MM.1S (cell line): ENCODE results near the gene NEGR1.

Experiments
- DNase-seq: peaks from one replicate; pipeline ENCODE4 v3.0.0-alpha.2; 2015
- H2AFZ ChIP-seq: fragments of 300-600 bp; sonication (generic); 2 replicates; pipeline ENCODE4 v1.6.0; 2016; ENCODE audit warnings: antibody characterized with exemption, low read length
- H3F3A ChIP-seq: fragments of 300-600 bp; sonication (generic); 2 replicates; pipeline ENCODE4 v1.6.1; 2016; ENCODE audit warnings: mild to moderate bottlenecking, antibody characterized with exemption, low read length, moderate library complexity, mixed read lengths; ENCODE audit not compliant: insufficient read depth
- H3K27ac ChIP-seq: fragments of 300-600 bp; sonication (generic); 2 replicates; pipeline ENCODE4 v1.5.1; 2016; ENCODE audit warnings: mild to moderate bottlenecking, low read length
- H3K27me3 ChIP-seq: fragments of 300-600 bp; sonication (generic); replicated peaks from 2 replicates; pipeline ENCODE4 v1.6.0; 2016; ENCODE audit warnings: low read length; ENCODE audit not compliant: insufficient read depth
- H3K36me3 ChIP-seq: fragments of 300-600 bp; sonication (generic); replicated peaks from 2 replicates; pipeline ENCODE4 v1.6.1; 2016; ENCODE audit warnings: mild to moderate bottlenecking, low read length, mixed read lengths; ENCODE audit not compliant: insufficient read depth
- H3K4me1 ChIP-seq: fragments of 300-600 bp; sonication (generic); 2 replicates; pipeline ENCODE4 v1.6.1; 2016; ENCODE audit warnings: low read length, mixed read lengths
- H3K4me2 ChIP-seq: fragments of 300-600 bp; sonication (generic); 2 replicates; pipeline ENCODE4 v1.6.0; 2016; ENCODE audit warnings: low read depth, low read length
- H3K4me3 ChIP-seq: fragments of 300-600 bp; sonication (generic); 2 replicates; pipeline ENCODE4 v1.5.1; 2016; ENCODE audit warnings: low read length, mixed read lengths
- H3K79me2 ChIP-seq: fragments of 300-600 bp; sonication (generic); 2 replicates; pipeline ENCODE4 v1.6.1; 2016; ENCODE audit warnings: mixed run types, low read length, mixed read lengths
- H3K9ac ChIP-seq: fragments of 300-600 bp; sonication (generic); 2 replicates; pipeline ENCODE4 v1.6.1; 2016; ENCODE audit warnings: low read length, mixed read lengths
- H3K9me2 ChIP-seq: fragments of 300-600 bp; sonication (generic); replicated peaks from 2 replicates; pipeline ENCODE4 v1.6.1; 2016; ENCODE audit warnings: mild to moderate bottlenecking, low read length, mixed read lengths; ENCODE audit not compliant: insufficient read depth
- H3K9me3 ChIP-seq: fragments of 300-600 bp; sonication (generic); replicated peaks from 2 replicates; pipeline ENCODE4 v1.6.1; 2016; ENCODE audit warnings: mild to moderate bottlenecking, low read length, mixed read lengths; ENCODE audit not compliant: insufficient read depth
- H4K20me1 ChIP-seq: fragments of 300-600 bp; sonication (generic); 2 replicates; pipeline ENCODE4 v1.6.1; 2016; ENCODE audit warnings: mild to moderate bottlenecking, low read length, moderate library complexity, mixed read lengths; ENCODE audit not compliant: insufficient read depth
- EZH2 ChIP-seq: fragments of 300-600 bp; sonication (generic); optimal IDR thresholded peaks from 2 replicates; pipeline ENCODE3; 2017; ENCODE audit warnings: low read depth, mild to moderate bottlenecking, antibody characterized with exemption, low read length, mixed read lengths
- EZH2phosphoT487 ChIP-seq: fragments of 300-600 bp; sonication (generic); IDR thresholded peaks from 2 replicates; pipeline ENCODE4 v1.6.1; 2018; ENCODE audit warnings: antibody characterized with exemption, low read length
- TF ChIP-seq, protein P1 (sequence below): fragments of 300-600 bp; sonication (generic); IDR thresholded peaks from 2 replicates; pipeline ENCODE4 v1.5.1; 2016; ENCODE audit warnings: antibody characterized with exemption, low read length, mixed read lengths

Gene NEGR1

DNA sequence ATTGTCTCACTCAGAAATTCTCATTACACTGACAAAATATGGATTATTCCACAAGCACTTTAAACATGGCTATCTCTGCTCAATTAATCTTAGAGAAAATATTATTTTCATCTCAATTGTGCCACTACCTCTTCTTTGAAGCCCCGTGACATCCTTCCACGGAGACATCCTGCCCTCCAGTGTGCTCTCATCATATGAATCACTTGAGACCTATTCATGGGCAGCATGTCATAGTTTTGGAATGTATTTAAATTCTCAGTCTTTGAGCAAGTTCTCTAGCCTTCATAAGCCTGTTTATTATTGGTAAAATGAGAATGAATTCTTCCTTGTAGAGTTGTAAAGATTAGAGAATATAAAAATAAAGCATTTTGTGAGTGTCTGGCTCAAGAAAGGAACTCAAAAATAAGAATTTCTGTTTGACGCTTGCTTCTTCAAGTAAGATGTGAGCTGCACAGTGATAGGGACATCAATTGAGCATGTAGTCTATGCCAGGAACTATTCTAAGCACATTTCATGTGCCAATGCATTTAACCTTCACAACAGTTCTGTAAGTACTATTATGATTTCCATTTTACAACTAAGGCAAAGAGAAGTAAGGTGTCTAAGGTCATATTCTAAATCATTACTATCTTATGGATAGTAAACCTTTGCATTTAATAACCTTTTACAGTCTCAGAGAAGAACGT, 644.1 kb downstream of the NEGR1 start:
- peaks cover 7% of the 10 kb centered on the region for H3K4me1 ChIP-seq
- DNase-seq: no peak
- TF ChIP-seq EZH2 (no peak), EZH2phosphoT487 (no peak)
- TF ChIP-seq, protein P1, sequence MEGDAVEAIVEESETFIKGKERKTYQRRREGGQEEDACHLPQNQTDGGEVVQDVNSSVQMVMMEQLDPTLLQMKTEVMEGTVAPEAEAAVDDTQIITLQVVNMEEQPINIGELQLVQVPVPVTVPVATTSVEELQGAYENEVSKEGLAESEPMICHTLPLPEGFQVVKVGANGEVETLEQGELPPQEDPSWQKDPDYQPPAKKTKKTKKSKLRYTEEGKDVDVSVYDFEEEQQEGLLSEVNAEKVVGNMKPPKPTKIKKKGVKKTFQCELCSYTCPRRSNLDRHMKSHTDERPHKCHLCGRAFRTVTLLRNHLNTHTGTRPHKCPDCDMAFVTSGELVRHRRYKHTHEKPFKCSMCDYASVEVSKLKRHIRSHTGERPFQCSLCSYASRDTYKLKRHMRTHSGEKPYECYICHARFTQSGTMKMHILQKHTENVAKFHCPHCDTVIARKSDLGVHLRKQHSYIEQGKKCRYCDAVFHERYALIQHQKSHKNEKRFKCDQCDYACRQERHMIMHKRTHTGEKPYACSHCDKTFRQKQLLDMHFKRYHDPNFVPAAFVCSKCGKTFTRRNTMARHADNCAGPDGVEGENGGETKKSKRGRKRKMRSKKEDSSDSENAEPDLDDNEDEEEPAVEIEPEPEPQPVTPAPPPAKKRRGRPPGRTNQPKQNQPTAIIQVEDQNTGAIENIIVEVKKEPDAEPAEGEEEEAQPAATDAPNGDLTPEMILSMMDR: no peak
- H3K36me3 ChIP-seq: no peaks in the 10 kb centered on the region
- no peak overlapping the region for H2AFZ ChIP-seq
- H3K9me3 ChIP-seq: no peaks in the 10 kb centered on the region
- no peaks in the 10 kb centered on the region for H3F3A ChIP-seq
- no peak overlapping the region for H3K9ac ChIP-seq
- no peak overlapping the region for H3K4me3 ChIP-seq
- H3K79me2 ChIP-seq: no peaks in the 10 kb centered on the region
- no peak overlapping the region for H3K27ac ChIP-seq
- no peaks in the 10 kb centered on the region for H3K9me2 ChIP-seq
- H3K4me2 ChIP-seq: no peak overlapping the region
- H3K27me3 ChIP-seq: no peaks in the 10 kb centered on the region
- H4K20me1 ChIP-seq: no peaks in the 10 kb centered on the region

DNA sequence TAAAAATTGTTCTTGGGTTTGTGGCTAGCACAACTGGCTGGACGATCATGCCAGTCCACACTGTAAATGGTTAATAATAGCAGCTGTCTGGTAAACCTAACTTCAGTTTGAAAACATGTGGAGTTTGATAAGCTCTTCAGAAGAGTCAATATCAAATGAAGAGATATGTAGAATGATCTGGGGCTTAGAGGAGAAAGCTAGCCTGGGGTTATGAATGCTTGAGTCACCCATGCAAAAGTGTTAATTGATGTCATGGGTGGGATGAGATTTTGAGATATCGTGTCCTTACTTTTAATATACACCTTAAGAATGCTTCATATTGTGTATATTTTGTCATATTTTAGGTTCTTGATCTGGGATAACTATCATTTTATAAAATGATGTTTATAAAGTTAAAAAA, 646.8 kb downstream of the NEGR1 start:
- no peaks in the 10 kb centered on the region for H3F3A ChIP-seq
- no peak overlapping the region for H3K27ac ChIP-seq
- H3K4me3 ChIP-seq: no peak overlapping the region
- H3K4me2 ChIP-seq: no peak overlapping the region
- H3K4me1 ChIP-seq: peaks cover 4% of the 10 kb centered on the region; the same call in 1 of the 2 replicates
- H4K20me1 ChIP-seq: no peaks in the 10 kb centered on the region
- no peak for DNase-seq
- H3K9me3 ChIP-seq: no peaks in the 10 kb centered on the region
- H3K9me2 ChIP-seq: no peaks in the 10 kb centered on the region
- H3K79me2 ChIP-seq: no peaks in the 10 kb centered on the region
- H2AFZ ChIP-seq: no peak overlapping the region
- TF ChIP-seq EZH2 (no peak), EZH2phosphoT487 (no peak)
- TF ChIP-seq, protein P1: no peak
- H3K9ac ChIP-seq: no peak overlapping the region
- no peaks in the 10 kb centered on the region for H3K27me3 ChIP-seq
- H3K36me3 ChIP-seq: no peaks in the 10 kb centered on the region

DNA sequence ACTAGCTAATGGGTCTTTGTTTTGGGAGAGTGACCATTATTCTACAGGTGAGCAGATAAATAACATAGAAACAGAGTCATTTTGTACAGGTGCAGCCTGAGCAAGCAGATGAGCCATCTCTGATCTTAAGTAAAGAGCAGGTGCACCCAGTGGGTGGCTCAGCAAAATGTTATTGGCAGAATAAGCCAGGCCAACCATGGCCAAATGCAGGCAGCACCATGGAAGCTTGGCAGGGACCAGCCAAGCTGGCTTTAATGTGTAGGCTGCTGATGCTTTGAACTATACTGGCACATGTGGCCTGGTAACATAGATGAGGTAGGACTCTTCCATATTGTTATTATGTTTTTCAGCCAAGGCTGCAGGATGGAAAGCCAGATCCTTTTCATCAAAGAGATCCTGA, 648.2 kb downstream of the NEGR1 start:
- H3F3A ChIP-seq: no peaks in the 10 kb centered on the region
- no peaks in the 10 kb centered on the region for H4K20me1 ChIP-seq
- DNase-seq: no peak
- no peaks in the 10 kb centered on the region for H3K27me3 ChIP-seq
- H3K27ac ChIP-seq: no peak overlapping the region
- peaks cover 4% of the 10 kb centered on the region; the same call in 1 of the 2 replicates for H3K4me1 ChIP-seq
- H3K4me2 ChIP-seq: no peak overlapping the region
- H3K4me3 ChIP-seq: no peak overlapping the region
- TF ChIP-seq EZH2 (no peak), EZH2phosphoT487 (no peak)
- TF ChIP-seq, protein P1: no peak
- no peak overlapping the region for H2AFZ ChIP-seq
- H3K9me3 ChIP-seq: no peaks in the 10 kb centered on the region
- no peaks in the 10 kb centered on the region for H3K9me2 ChIP-seq
- H3K9ac ChIP-seq: no peak overlapping the region
- H3K79me2 ChIP-seq: no peaks in the 10 kb centered on the region
- no peaks in the 10 kb centered on the region for H3K36me3 ChIP-seq
